ENCODE results near the gene ZNF668.
A peak's percentile ranks its signal among the peaks of the same experiment; 100 is the strongest.
"Not testable (repeated sequence)": the region's sequence is repeated elsewhere in the genome, so short reads cannot be mapped to it uniquely, and the experiment has no call there.

ZNF668 gene

DNA sequence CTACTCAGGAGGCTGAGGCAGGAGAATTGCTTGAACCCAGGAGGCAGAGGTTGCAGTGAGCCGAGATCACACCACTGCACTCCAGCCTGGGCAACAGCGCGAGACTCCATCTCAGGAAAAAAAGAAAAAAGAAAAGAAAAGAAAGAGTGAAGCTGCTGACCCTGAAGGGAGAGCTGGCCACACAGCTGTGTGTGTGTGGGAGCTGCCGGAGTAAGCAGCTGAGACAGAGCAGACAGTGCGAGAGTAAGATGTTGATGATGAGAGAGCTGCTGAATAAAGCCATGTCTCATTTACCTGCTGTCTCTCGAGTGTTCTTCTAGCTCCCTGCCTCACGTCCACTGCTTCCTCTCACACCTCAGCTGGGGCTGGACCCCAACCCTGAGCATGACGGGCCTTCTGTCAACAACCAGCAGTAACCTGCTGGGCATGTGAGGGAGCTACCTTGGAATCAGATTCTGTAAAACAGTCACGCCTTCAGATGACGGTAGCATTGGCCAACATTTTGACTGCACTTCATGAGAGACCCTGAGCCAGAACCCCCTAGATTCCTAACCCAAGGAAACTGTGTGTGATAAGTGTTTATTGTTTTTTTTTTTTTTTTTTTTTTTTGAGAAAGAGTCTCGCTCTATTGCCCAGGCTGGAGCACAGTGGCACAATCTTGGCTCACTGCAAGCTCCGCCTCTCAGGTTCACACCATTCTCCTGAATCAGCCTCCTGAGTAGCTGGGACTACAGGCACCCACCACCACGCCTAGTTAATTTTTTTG lies 27.0 kb upstream of the ZNF668 start:
- not testable (repeated sequence) for DNase-seq (ENCODE audit: low spot score)

DNA sequence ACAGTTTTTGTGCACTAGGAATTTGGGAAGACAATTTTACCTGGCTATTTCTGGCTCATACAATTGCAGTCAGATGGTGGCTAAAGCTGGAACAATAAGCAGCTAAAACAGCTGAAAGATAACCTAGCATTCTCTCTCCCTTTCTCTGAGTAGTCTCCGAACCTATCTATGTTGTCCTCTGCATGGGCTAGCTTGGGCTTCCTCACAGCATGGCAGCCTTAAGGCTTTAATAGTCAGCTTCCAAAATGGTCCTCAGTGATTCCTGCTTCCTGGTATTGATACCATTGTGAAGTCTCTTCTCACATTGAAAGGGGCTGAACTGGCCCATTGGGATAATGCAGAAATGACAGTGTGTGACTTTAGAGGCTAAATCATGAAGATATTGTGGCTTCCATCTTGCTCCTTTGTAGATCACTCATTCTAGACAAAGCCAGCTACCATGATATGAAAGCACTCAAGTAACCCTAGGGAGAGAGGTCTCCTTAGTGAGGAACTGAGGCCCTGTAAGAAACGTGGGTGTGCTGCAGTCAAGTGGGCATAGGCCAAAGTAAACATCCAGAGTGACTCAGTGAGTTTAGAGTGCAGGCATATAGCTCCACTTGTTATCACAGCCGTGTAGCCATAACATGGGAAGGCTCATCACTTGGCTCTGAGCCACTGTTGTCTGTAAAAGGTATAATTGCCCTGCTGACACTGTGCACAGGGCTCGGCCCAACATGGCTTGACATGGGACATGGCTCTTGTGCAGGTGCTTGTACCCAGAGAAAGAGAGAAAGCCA lies 26.0 kb upstream of the ZNF668 start:
- DNase-seq (ENCODE audit: low spot score): no peak

DNA sequence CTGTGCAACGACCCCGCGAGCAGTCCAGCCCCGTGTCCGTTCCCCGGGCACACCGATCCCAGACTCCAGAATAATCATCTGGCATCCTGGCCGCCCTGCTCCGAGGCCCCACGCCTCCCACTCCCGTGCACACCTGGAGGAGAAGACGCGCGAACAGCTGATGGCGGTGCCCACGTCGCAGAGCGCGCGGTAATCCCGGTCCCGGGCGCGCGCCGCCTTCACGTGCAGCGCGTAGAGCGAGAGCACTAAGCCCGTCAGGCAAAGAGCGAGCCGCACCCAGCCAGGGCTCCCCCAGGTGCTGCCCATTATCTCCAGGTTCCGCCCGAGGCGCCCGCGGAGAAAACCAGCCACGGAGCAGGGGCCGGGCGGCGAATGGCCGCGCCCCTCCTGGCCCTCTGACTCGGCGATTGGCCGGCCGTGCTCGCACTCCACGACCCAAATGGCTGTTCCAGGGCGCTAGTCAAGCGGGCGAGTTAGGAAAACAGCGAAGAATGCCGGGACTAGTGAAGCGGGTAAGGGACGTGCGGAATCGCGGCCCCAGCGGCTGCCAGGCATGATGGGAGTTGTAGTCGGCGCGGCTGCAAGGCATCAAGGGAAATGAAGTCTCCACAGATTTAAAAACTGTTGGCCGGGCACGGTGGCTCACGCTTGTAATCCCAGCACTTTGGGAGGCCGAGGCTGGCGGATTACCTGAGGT lies 20.5 kb upstream of the ZNF668 start, which contains the start of gene VKORC1:
VKORC1 (minus strand) TSS at position 374 of the 697 bp plus-strand sequence; CDS start at position 306, 68 bp downstream.
- peak; percentile 97 for DNase-seq (ENCODE audit: low spot score)

DNA sequence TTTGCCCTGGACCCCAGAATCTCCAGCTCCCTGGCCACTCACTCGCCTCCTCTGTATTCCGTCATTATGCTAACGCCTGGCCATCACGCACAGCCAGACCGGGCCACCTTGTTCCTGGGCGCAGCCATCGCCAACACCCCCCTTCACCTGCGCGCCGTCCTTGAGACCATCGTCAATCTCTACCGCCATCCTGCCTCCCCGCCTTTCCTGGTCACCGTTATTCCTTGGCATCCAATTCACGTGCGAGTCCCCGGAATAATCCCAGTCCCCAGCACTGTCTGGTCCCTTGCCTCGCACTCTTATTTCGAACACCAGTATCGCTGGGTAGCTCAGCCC lies 20.0 kb upstream of the ZNF668 start:
- DNase-seq (ENCODE audit: low spot score): peak; percentile 17

DNA sequence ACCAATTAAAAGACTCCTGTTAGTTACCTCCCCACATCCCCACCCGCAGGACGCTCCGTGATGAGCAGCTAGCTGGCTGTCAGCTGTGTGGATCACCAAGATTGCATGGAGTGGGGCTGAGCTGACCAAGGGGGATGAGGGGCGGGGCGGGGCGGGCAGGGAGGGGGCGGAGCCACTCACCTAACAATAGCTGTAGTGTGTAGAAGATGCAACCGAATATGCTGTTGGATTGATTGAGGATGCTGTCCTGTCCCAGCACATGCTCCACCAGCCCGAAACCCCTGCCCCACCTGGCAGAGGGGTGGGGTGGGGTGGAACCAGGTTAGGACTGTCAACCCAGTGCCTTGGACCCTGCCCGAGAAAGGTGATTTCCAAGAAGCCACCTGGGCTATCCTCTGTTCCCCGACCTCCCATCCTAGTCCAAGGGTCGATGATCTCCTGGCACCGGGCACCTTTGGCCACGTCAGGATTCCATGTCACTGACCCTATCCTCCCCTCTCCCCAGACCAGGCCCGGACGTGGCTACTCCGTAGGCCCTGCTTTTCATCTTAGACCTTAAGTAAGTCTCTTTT lies 19.2 kb upstream of the ZNF668 start:
- DNase-seq (ENCODE audit: low spot score): peak; percentile 74

DNA sequence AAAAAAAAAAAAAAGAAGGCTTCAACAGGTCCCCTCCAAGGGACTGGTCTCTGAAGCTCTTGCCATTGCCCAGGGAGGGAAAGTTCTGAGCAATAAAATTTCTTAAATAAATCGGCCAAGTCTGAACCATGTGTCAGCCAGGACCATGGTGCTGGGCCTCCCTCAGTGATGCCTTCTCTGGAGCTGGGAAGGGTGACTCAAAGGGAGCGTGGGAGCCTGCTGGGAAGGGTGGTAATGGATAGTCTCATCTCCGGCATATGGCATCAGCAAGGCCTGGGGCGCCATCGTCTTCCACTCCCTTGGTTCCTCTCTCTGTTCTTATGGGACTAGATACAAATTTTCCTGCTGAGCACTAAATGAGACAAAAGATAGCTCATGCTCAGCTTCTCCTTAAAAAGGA lies 18.3 kb upstream of the ZNF668 start:
- DNase-seq (ENCODE audit: low spot score): no peak

DNA sequence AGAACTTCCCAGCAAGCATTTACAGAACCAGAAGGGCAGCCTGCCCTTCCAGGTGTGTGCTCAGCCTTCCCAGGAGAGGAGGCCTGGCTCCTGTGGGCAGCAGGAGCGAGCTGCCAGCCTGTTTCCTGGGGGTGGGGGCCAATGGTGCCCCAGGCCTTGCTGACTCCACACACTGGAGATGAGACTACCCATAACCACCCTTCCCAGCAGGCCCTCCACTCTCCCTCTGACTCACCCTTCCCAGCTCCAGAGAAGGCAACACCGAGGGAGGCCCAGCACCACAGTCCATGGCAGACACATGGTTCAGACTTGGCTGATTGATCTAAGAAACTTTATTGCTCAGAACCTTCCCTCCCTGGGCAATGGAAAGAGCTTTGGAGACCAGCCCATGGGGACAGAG lies 16.5 kb upstream of the ZNF668 start:
- DNase-seq (ENCODE audit: low spot score): no peak

DNA sequence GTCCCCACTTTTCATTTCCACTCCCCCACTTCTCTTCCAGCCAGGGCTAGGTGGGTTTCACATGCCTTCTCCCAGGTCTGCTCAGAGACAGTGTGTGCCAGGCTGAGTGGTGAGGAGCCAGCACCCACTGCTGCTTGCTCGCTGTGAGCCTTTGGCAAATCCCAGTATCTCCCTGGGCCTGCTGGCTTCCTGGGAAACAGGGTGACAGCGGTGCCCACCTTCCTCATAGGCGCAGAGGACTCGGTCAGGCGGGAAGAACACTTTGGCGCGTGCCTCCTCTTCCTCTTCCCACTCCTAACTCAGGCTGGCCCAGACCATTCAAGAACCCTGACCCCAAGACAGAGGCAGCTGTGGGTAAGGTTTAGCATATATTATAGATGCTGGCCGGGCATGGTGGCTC lies 15.2 kb upstream of the ZNF668 start:
- DNase-seq (ENCODE audit: low spot score): no peak

DNA sequence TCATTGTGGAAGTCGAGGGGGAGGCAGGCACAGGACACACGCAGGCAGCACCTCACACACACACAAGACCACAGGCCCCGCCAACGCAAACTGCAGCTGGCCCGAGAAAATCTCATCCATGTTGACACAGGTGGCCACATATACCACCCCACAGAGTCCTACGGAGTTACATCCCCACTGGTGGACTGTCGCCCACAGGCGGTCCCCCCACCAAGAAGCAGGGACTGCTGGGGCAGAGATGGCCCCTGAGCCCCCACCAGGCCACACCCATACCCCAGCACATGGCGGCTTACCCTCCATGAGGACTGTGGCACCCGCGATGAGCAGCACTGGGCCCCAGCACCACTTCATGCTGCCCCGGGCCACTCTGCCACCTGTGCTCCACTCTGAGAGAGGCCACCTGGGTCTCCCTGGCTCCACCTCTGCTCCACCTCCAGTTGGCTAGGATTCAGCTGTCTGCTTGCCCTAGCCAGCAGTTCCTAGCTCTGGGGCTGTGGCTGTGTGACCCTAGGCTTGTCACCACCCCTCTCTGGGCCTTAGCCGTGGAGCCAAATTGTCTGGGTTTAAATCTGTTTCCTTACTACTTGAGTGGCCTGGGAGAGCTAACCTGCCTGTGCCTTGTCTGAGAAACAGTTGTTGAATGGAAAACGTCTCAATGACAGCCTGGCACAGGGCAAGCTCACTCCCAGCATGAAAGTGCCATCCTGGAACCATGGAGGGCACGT lies 14.6 kb upstream of the ZNF668 start, which contains the start of gene PRSS53:
PRSS53 (minus strand) TSS at position 485 of the 725 bp plus-strand sequence; CDS start at position 351, 134 bp downstream.
- DNase-seq (ENCODE audit: low spot score): no peak

DNA sequence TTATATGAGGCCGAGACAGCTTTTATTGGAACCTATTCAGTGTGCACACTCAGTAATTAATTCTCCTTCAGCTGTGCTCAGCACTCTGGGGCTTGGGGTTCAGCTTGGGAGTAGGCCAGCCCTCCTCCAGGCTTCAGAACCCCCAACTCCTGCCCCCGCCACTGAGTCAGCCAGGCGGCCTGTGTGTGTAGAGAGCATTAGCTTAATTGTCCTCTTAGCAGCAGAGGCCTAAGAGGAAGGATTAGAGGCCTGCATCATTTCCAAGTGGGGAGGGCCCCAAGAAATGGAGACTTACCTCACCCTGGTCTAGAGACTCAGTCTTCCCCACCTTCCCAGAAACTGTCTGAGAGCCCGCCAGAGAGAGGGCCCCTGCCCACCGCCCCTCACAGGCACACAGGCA lies 13.9 kb upstream of the ZNF668 start:
- DNase-seq (ENCODE audit: low spot score): no peak

DNA sequence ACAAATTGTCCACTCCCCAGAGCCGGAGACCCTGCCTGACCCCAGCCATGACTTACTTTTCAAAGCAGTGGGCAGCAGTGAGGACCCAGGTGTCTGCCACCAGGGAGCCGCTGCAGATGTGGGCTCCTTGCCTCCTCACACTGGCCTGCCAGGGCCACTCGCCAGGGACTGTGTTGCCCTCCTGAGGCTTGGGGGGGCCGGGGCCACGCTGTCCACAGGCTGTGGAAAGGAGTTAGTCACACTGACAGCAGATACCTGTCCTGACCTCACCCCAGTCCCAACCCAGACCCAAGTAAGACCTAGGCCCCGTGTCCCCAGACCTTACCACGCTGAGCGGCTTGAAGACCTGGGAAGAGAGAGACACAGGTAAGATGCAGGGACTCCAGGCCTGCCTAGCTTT lies 13.4 kb upstream of the ZNF668 start:
- no peak for DNase-seq (ENCODE audit: low spot score)

DNA sequence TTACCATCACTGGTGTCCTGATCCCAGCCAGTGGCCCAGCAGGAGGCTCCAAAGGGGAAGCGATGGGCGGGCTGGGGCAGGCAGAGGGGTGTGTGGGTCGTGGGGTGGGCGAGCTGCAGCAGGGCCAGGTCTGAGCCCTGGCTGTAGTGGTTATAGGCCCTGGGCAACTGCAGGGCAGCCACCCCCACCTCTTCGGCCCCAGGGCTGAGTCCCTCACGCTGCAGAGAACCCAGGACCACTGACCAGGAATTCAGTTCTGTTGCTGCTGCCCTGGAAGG lies 12.5 kb upstream of the ZNF668 start:
- DNase-seq (ENCODE audit: low spot score): no peak

DNA sequence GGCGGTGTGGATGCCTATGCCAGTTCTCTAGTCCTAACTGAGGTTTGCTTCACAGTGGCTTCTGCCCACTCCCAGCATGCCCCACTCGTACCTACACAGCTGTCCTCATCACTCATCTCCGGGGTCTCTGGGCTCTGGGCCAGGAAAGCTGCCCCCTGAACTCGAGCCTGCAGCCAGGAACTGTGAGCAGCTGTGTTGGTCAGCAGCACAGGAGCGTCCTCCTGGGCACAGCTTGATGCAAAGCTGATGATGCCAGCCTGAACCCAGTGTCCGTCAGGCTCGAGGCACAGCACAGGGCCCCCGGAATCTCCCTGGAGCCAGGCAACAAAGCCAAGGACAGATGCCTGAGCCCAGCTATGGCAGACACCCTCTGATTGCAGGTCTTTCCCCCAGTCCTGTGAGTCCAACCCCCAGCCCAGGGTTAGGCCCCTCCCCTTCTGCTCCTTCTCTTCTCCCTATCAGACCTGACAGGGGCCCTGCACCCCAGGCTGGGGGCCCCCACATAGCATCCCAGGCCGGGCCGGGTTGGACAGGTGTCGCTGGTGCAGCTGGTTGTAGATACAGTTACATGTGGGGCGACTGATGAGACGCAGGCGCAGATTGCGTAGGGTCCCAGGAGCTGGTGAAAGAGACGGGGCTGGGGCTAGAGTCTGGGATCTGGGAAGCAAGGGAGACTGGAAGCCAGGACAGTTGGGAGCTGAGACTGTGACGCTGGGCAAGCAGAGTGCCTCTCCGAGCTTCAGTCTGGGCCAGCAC lies 12.0 kb upstream of the ZNF668 start:
- DNase-seq (ENCODE audit: low spot score): no peak

DNA sequence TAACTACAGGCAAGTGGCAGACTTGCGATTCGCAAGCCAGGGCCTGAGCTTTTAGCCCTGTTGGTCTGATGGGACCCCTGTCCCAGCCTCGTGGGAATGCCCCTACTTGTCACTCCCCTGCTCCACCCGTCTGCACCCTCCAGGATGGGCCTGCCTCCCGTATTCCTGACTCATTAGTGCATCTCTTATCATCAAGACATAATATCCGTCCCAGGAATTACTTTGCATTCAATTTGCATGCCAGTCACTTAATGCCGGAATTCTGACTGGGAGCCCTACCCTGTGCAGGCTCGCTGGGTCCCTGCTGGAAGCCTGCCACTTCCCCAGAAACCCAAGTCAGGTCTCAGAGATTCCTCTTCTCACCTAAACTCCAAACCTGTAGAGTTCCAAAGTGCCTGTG lies 11.4 kb upstream of the ZNF668 start:
- no peak for DNase-seq (ENCODE audit: low spot score)

DNA sequence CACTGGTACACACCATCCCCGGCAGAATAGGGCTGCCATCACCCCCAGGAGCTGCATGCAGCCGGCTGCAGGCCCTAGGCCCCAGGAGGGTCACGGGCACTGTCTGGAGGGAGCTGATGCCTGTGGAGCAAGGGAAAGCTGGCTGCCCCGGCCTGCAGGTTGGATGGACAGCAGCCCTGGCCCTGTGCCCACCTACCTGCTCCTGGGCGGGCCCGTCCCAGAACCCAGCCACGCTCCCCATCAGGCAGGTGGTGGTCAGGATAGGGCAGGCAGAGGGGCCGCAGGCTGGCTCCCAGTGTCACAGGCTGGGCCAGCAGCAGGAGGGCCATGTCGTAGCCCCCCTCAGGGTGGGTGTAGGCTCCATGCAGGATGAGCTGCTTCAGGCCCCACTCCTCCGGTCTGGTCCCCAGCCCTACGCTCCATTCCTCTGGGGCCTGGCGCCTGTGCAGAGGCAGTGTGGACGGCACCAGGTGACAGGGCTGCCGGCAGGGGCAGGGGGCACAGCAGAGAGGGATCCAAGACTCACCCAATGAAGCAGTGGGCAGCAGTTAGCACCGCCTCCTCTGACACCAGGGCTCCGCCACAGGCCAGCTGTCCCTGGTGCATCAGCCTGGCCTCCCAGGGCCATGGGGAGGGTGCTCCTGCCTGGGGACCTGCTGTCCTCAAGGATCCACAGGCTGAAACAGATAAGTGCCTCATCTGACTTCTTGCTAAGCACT lies 10.7 kb upstream of the ZNF668 start:
- DNase-seq (ENCODE audit: low spot score): no peak

DNA sequence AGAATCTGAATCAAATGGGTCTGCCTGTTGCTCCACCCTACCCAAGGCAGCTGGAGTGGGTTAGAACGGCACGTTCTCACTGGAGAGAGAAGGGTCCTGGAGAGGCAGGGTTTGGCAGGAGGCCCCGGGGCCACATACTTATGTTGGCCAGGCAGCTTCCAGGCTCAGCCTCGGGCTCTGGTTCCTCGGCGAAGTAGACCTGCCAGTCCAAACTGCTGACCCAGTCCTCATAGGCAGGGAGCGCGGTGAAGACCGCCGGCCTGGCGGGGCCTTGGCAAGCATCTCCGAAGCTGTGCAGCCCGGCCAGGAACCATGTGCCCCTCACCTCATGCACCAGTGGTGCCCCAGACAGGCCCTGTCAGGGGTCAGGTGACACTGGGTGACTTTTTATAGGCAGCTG lies 9.9 kb upstream of the ZNF668 start:
- no peak for DNase-seq (ENCODE audit: low spot score)

DNA sequence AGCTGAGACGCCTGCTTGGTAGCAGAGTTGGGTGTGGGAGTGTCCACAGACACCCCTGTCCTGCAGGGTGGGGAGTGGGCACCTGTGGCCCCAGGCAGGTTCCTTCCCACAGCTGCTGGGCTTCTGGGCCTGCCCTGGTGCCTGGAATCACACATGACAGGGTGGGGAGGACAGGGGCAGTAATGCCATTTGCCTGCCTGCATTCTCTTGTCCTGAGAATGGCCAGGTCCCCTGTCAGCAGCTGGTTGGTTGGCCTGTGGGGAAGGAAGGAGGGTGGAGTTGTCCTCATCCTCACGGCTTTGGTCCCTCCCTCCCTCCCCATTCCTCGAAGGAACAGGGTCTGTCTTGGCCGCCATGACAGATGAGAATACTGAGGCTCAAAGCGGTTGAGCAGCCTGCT lies 9.5 kb upstream of the ZNF668 start:
- no peak for DNase-seq (ENCODE audit: low spot score)

DNA sequence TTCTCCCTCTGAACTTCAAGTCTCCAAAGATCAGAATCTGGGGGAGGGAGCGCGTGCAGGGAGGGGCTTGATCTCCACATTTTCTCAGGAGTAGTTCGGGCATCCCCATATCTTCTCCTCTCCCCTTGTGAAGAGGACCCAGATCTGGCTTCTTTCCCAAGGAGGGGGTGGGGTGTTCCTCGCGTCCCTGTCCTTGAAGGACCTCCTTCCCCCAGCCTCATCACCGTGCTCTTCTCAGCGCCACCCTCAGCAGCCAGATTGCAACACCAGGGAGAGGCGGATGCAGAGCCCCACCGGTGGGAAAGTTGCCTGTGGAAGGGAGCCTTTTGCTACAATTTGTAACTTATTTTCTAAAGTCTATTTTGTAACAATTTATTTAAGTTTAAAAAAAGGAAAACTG lies 9.0 kb upstream of the ZNF668 start:
- no peak for DNase-seq (ENCODE audit: low spot score)

DNA sequence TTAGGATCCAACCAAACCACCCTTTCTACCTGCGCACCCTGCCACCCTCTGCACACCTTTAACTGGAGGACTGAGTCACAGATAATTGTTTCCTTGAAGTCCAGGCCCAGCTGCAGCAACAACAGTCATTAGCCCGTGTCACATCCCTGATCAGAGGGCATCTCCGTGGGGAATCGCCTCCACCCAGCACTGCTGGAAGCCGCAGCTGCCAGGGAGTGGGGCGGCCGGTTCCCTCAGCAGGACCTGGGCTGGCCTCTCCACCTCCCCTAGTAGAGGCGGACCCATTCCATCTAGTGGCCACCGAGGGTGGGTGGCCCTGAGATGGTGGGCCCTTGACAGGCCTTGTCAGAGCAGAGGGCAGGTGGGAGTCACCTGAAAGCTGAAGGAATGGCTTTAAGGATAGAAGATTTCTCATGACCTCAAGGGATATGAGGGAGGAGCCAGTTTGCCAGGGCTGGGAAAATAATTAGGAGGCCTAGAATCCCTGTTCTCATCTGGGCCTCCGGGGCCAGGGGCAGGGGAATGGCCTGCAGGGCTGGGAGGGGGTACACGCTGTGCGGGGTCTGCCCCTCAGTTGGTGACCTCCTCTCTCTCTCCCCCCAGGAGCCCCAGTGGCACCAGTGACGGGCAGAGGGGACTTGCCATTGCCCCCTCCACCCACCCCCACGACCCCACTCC lies 8.5 kb upstream of the ZNF668 start:
- DNase-seq (ENCODE audit: low spot score): peak; percentile 14
